HG03045 (cell line): ENCODE results near the gene OVCH1.
A peak's percentile ranks its signal among the peaks of the same experiment; 100 is the strongest.

Experiments
- ATAC-seq: cut with Tn5 transposase; IDR thresholded peaks from one replicate; pipeline ENCODE4 v1.9.1; 2021; ENCODE audit warnings: mild to moderate bottlenecking, moderate library complexity; ENCODE audit not compliant: unreplicated experiment

OVCH1 gene, protein sequence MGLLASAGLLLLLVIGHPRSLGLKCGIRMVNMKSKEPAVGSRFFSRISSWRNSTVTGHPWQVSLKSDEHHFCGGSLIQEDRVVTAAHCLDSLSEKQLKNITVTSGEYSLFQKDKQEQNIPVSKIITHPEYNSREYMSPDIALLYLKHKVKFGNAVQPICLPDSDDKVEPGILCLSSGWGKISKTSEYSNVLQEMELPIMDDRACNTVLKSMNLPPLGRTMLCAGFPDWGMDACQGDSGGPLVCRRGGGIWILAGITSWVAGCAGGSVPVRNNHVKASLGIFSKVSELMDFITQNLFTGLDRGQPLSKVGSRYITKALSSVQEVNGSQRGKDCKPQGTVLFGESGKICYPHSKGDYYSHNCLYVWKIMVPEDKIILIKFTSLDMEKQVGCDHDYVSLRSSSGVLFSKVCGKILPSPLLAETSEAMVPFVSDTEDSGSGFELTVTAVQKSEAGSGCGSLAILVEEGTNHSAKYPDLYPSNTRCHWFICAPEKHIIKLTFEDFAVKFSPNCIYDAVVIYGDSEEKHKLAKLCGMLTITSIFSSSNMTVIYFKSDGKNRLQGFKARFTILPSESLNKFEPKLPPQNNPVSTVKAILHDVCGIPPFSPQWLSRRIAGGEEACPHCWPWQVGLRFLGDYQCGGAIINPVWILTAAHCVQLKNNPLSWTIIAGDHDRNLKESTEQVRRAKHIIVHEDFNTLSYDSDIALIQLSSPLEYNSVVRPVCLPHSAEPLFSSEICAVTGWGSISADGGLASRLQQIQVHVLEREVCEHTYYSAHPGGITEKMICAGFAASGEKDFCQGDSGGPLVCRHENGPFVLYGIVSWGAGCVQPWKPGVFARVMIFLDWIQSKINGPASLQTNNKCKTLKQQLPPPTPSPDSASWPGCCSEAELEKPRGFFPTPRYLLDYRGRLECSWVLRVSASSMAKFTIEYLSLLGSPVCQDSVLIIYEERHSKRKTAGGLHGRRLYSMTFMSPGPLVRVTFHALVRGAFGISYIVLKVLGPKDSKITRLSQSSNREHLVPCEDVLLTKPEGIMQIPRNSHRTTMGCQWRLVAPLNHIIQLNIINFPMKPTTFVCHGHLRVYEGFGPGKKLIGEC

DNA sequence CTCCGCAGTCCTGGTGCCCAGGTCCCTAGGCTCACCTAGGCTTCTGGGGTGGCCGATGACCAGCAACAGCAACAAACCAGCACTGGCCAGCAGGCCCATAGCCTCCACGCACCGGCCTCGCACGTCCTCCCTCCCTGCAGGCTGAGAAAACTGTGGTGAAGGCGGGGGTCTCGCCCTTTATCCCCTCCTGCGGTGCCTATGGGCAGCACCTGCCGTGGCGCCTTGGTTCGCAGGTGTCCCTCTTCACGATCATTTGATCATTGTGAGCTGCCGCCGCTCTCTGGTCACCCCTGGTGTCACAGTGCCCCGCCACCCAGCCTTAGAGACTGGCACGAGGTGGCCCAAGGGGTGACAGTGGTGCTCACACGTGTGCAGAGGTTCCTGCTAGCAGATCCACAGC, at the start of gene OVCH1:
Gene OVCH1, minus strand, starts transcription at position 99 of the 400 bp plus-strand sequence. Its CDS starts 0 bp downstream, at position 99.
- no peak for ATAC-seq

DNA sequence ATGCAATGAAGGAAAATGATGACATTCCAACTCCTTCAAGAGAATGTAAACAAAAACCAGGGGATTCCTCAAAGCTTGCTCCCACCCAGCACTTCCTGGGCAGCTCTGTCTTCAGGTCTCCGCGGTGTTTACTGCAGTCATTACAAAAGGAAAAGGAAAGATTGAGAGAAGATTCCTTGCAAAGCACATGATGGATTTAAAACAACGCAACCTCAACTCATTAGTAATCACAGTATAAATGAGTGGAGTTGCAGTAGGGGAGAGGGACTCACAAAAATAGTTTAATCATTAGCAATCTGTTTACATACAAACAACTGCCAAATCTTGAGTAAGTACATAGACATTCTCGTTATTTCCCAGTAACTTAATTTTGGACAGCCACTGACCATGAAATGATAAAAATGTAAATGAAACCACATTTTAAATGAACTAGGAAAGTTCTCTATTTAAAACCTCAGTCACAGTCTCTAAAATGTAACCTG, 49.7 kb upstream of the OVCH1 start:
- no peak for ATAC-seq

DNA sequence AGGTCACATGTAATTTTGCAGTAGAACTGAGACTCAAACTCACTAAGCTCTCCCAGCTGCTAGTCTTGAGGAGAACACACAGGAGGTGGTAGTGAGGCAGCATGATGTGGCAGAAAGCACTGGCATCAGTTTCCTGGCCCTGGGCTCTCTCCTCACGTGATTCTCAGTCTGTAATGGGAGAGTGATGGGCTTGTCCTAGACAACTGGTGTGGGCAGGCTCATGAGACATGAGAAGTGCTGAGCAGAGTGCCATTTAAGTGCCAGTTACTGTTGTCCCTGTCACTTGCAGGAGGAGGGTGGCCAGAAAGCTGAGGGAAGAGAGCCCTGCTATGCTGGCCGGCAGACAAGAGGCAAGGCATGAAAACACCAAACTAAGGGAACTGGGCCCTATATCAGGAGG, 48.5 kb upstream of the OVCH1 start:
- ATAC-seq: no peak

DNA sequence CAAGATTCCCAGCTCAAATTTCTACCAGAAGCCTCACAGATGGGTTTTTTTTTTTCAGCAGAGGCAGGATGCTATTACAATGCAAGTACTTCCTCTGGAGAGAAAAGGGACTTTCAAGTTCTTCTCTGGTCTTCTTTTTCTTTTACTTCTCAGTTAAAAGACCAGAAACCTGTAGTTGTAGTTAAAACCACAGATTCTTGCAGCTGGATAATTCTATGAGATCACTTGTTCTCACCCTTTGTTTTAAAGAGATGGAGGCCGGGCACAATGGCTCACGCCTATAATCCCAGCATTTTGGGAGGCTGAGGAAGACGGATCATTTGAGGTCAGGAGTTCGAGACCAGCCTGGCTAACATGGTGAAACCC, 47.6 kb upstream of the OVCH1 start:
- ATAC-seq: peak; percentile 57

DNA sequence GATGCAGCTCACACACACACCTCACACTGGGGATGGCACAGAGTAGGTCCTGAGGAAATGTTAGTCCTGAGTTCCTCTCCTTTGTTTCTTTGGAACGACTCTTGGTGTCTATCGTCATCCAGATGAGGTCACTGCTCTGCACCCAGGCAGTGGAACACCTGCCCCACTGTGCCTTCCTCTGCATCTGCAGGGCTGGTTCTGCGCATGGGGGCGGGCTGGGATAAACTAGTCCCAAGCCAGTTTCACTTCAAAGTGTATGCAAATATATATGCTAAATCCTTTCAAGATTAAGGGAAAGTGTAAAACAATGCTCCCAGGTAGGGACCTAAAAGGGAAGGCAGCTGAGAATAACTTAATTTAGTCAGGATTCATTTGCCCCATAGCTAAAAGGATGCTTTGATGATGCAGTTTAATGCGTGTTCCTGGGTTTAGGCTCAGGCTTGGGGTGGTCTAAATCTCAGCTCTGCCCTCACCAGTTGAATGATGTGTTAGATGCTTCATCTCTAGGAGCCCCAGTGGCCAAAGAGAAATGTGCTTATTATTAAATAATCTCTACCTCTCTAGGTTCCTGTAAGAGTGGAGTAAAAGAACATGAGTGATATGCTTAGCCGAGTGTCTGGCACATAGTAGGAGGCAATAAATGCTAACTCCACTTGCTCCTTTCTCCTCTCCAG, 47.1 kb upstream of the OVCH1 start:
- no peak for ATAC-seq

DNA sequence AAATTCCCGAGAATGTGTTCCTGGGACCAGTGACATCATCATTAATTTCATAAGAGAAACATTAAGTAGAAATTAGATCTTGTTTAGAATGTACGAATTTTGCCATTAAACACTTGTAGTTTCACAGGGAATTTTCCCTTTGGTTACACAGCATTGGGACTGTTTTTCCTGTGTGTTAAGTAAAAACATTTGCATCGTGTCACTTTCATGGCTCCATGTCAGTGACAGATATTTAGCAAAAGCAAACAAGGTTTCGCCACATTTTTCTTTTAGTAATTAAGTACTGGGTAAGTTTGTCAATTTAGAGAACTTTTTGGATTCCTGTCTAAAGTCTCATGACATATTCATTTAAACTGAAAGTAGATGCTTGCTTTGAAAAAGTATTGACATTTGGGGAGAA, 45.5 kb upstream of the OVCH1 start:
- ATAC-seq: no peak

DNA sequence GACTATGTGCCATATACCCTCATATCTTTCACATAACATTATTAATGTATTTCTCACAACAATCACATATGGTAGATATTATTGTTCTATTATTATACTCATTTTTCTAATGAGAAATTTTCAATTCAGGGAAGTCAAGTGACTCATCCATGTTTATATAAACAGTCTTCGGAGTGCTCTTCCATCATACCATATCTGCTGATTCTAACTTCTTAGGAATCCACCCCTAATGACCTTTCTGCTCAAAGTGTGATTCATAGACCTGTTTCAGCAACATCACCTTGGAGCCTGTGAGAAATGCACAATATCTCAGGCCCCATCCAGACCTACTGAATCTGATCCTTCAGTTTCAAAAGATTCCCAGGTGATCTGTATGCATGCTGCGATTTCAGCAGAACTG, 39.8 kb upstream of the OVCH1 start:
- no peak for ATAC-seq

DNA sequence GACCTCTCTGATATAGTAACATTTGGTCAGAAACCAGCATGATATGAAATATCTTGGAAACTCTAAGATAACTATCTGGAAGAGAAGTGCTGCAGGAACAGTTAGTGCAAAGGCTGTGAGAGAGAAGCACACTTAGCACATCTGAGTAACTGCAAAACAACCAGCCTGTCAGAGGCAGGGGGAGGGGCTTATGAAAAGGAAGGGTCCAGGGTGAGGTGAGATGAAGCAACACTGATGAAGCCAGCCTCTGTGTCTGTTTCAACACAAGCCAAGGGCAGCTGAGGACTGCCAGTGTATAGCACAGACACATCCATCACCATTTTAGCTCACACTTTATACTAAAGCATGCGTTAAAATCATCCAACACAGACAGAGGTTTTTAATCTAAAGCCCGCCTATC, 37.4 kb upstream of the OVCH1 start:
- ATAC-seq: no peak

DNA sequence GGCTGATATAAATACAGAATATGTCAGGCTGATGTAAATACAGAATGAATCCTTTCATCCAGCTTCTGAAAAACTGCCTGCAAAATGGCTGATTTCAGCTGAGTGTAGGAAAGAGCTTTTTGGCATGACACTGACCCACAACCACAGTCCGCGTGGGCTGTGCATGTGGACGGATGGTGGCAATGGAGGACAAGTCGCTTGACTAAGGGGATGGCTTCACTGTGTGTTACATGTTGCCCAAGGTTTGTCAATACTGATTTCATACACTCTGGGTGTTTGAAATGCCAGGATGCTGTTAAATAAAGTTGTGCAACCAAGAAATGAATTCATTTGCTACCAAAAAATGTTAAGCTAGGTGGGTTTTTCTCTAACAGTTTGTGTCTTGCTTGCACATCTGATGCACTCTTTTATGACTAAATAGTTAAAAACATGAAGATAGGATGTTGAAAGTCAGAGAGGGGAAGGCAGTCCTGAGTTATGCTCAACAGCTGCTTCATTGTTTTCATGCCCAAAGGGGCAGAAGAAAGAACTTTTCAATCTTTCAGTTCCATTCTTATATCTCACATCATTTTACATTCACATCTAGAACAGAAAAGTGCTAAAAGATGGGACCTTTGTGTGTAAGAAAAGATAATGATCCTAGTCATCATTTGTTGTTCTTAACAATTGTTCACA, 36.5 kb upstream of the OVCH1 start:
- no peak for ATAC-seq

DNA sequence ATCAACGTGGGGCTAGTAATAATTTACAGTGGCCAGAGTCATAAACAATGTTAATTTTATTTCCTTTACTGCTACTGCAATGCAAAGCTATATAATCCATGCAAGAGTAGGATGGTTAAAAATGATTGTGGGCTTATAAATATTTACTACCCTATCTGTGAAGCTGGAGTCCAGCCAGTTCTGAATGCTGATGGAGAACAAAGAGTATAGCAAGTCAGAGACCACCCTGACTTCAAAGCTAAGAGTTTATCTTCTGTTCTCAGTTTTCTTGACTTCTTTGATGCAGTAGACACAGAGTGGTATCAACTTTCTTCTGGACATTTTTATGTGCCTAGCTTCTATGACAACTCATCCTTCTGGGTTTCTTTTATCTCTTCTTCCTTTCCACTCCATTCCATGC, 34.0 kb upstream of the OVCH1 start:
- ATAC-seq: no peak

DNA sequence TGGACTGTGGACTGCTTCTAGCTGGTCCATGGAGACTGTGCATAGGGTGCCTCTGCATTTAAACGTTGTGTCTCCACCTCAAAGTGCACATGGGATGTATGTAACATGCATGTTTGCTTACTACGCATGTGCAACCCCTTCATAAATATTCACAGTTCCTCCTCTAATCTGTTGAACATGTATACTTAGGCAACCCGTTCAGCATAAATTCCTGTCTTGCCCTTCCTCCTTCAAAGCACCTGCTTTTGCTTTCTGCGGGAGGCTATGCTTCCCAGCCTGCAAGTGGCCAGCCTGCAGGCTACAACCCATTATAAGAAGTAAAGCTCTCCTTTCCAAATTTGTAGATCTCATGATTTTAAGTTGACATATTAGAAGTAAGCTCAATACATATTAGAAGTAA, 33.0 kb upstream of the OVCH1 start:
- ATAC-seq: no peak

DNA sequence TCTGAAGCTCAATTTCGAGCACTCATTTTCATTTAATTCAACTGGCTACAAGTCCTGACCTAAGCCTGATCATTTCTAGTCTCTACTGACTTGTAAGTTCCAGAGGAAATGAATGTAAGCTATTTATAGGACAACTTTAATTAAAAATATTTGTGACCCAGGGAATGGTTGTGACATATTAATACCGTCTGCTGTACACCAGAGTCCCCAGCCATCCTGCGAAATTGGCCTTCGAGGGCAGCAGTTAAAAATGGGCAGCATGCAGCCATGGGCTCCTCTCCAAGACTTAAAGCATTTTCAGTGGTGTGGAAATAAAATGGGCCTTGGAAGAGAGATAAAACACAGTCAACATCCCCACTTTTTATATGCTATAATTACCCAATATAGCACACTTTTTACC, 30.7 kb upstream of the OVCH1 start:
- ATAC-seq: no peak

DNA sequence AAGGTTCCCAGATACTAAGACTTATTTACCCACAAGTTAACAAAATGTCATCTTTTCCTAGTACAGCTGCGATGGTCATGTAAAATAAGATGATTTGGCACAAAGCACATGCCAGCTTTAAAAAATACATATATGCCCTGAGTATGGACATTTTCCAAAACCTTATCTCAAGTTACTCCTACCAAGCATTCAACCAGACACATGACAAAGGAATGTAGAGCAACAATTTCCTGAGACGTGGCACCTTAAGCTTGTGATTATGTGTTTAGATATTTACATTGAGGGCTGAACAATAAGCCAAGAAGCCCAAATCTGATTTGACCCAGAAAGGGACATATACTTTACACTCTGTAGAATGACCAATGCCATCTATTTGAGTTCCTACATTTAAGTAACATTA, 24.5 kb upstream of the OVCH1 start:
- ATAC-seq: no peak

DNA sequence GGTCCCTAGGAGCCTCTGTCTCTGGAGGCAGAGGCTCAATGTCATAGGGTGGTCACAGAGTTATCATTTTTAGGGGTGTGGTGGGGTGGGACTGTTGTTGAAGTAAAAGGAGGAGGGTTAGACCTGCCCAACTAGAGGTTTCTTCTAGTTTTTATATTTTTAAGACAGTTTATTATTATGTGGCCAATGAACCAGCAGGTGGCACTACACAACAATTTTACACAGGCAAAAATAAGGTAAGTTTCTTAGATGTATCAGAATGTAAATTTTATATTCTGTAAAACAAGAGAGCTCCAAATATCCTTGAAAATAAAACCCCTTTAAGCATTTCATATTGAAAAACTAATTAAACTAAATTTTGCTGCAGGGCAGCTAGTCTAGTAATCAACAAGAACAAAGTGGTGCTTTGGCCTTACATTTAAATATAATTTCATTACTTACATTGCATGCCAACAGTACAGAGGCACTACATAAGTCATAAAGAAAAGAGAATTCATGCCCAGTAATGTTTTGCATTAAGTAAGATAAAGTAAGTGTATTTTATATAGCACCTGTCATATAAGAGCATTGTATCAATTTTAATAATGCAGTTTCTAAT, 22.2 kb upstream of the OVCH1 start:
- no peak for ATAC-seq

DNA sequence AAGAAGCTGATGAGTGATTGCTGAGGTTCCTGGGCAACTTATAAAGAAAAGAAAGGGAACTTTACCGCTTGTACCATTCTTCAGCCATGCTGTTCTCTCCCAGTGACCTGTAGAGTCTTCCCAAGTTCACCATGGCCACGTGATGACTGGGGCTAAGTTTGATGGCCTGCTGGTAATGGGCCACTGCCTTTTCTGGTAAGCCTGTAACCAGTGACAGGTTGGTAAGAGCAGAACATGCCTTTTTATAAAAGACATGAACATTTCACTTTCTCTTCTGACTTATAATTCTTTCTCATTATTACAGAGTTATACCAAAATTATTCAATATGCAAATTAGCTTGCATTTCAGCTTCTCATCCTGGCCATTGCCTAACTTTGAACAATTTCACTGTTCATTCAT, 20.9 kb upstream of the OVCH1 start:
- ATAC-seq: no peak

DNA sequence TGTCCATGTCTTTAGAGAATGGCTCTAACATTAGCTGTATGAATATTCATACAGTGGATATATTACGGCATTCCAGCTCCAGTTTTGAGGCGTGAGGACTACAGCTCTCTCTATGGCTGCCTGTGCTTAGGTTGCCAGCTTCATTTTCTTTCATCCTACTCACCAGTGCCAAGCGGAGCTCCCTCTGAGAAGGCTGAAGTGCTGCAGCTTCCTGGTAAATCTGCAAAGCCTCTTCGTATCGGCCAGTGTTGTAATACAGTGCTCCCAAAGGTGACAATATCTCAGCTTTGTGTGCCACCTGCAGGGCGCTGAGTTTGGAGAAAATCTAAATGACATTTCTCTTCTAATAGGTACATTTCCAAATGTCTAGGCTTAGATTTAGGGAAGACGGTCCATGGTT, 19.8 kb upstream of the OVCH1 start:
- no peak for ATAC-seq

DNA sequence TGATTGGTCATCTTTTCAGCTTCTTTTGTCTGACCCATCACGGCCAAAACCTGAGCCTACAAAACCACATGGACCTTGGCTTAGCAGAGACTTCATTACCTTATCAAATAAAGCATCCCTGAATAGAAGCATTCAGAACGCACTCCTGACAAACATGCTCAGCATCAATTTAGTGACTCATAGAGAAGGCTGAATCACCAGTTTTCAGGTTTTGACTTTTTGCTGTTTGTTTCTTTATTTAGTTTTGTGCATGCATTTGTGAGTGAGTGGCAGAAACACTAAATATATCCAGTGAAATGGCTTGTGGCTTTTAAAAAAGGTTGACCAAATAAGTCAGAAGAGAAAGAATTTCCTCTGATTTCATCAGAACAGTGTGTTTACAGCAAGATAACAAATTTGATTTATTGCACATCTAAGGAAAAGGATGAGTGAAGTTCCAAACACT, 19.0 kb upstream of the OVCH1 start:
- ATAC-seq: no peak

DNA sequence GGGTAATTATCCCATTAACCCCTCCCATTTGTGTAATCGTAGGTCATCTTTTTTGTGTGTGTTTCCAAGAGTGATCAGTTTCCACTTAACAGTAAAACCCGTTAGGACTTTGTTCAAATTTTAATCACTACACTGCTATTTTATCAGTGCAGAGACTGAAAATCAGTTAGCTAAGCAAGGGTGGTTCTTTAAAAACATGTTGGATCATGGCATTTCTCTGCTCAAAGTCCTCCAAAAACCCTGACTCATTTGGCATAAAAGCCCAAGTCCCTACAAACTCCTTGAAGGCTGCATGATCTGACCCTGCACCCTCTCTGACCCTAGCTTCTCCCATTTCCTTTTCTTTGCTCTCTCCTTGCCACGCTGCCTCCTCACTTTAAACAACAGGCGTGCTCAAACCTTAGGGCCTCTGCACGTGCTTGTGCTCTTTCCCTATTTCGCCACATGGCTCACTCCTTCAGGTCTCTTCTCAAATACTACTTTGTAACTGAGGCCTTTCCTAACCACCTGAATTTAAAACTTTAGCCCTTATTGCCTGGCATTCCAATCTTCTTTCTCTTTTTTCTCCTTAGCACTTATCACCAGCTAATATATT, 13.2 kb upstream of the OVCH1 start:
- ATAC-seq: no peak

DNA sequence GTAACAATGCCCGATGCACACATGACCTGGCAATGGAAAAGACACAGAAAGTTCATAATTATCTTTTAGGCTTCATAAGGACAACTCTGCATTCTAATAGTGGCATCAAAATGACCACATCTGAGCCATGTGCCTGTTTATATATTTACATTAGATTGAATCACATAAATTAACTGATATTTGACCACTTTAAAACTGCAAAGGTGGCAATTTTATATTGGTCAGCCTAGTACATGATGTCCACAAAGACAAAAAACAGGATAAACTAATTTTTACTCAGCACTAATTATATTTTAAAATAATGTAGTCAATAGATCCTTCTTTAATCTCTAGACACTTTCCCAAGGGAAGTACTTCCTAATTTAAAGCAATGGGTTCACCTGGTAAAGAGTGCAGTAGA, 12.0 kb upstream of the OVCH1 start:
- no peak for ATAC-seq

DNA sequence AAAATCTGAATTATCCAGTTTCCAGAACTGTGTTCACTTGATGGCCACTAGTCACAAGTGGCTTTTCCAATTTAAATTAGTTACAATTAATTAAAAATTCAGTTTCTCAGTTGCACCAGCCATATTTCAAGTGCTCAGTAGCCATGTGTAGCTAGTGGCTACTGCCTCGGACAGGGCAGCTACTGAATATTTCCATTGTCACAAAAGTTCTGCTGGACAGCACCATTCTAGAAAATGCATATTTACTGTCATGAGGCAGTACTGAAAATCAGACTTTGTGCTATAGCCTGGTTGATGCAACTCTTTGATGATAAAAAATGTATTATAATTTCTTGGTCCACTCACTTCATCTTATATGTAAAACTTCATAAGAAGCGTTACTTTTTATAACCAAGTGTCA, 11.5 kb upstream of the OVCH1 start:
- ATAC-seq: no peak
